Naive thymus-derived CD8-positive, alpha-beta T cell (primary cell): Measurements from ENCODE around the gene GNG7. TPM values are rescaled to one million over a fixed set of nuclear protein-coding genes. Genes with fewer than 3 reads are reported as not detected.
"Not testable (repeated sequence)": the region's sequence is repeated elsewhere in the genome, so short reads cannot be mapped to it uniquely, and the experiment has no call there.

Source experiments
- ATAC-seq, 2 donors: fragments of 150-1000 bp; cut with Tn5 transposase in 1 of 2; sonication (Bioruptor Pico), chemical (Tn5 transposase) in 1 of 2; 1 replicate in 1 of 2; 2 replicates in 1 of 2; pipeline ENCODE4 v1.10.0; 2021; ENCODE audit warnings: mild to moderate bottlenecking in 2 of 2, moderate library complexity in 2 of 2
- POLR2A ChIA-PET: fragments of 350-600 bp; sonication (Branson Sonifier 250); formaldehyde crosslinking; loops from one replicate; lab custom pipeline; 2021; ENCODE audit warnings: antibody characterized with exemption; lab: Charles Lee
- DNase-seq, 10 donors: peaks; one replicate each; pipeline versions ENCODE4 v3.0.0 to v3.0.0-alpha.2; 2020 to 2022
- H3K27ac Mint-ChIP-seq, 10 donors: one replicate each; pipeline ENCODE4 v1.8.0; 2020 to 2022; ENCODE audit warnings: mild to moderate bottlenecking in 10 of 10, mixed read lengths in 10 of 10, moderate library complexity in 4 of 10, inconsistent platforms in 1 of 10
- H3K27me3 Mint-ChIP-seq, 5 donors: one replicate each; pipeline ENCODE4 v1.8.0; 2021 to 2022; ENCODE audit warnings: mixed read lengths in 5 of 5
- H3K36me3 Mint-ChIP-seq, 3 donors: one replicate each; pipeline ENCODE4 v1.8.0; 2020 to 2022; ENCODE audit warnings: mixed read lengths in 3 of 3, mild to moderate bottlenecking in 2 of 3, inconsistent platforms in 1 of 3
- H3K4me1 Mint-ChIP-seq, 4 donors: one replicate each; pipeline ENCODE4 v1.8.0; 2021 to 2022; ENCODE audit warnings: mixed read lengths in 4 of 4
- H3K4me3 Mint-ChIP-seq, 10 donors: one replicate each; pipeline ENCODE4 v1.8.0; 2020 to 2022; ENCODE audit warnings: mild to moderate bottlenecking in 10 of 10, mixed read lengths in 10 of 10, moderate library complexity in 6 of 10, inconsistent platforms in 1 of 10
- H3K9me3 Mint-ChIP-seq, 9 donors: one replicate each; pipeline ENCODE4 v1.8.0; 2020 to 2022; ENCODE audit warnings: mixed read lengths in 9 of 9, mild to moderate bottlenecking in 3 of 9, inconsistent platforms in 1 of 9, moderate library complexity in 1 of 9
- polyA plus RNA-seq, 3 donors: library from polyadenylated mRNA; unstranded; fragments of 300-500 nt; fragmentation: Illumina TruSeq; gene quantifications; one replicate each; pipeline ENCODE4 v1.2.3, GENCODE V29; 2021
- total RNA-seq, 8 experiments: library from RNA in 2 of 8; stranded (reverse) in 2 of 8; gene quantifications; one replicate each; pipeline ENCODE4 v1.2.3 and lab custom pipeline; 2021 to 2026

Gene GNG7
- total and polyA plus RNA-seq, 5 experiments from 2014 or later = 1.8 to 8.5 (median 4.2) TPM

DNA sequence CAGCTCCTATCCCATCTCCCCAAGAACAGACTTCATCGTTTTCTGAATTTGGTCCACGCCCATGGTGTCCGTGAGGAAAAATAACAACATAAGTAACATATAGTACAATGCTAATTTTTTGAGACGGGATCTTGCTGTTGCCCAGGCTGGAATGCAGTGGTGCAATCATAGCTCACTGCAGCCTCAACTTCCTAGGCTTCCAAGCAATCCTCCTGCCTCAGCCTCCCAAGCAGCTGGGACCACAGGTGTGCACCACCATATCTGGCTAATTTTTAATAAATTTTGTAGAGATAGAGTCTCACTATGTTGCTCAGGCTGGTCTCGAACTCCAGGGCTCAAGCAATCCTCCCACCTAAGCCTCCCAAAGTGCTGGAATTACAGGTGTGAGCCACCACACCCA, 23.5 kb downstream of the GNG7 start:
- Mint-ChIP-seq H3K27ac (peak overlapping the region in 2 of 10 donors; percentile 56 to 85), H3K36me3 (peaks cover 0 to 12% (median 5%) of the 10 kb centered on the region in 3 donors), H3K4me3 (peak overlapping the region in 1 of 10 donors; percentile 3), H3K4me1 (peaks cover 0 to 33% (median 0%) of the 10 kb centered on the region in 4 donors)
- H3K27me3 Mint-ChIP-seq, POLR2A ChIA-PET, ATAC-seq, DNase-seq, H3K9me3 Mint-ChIP-seq: not testable (repeated sequence)

DNA sequence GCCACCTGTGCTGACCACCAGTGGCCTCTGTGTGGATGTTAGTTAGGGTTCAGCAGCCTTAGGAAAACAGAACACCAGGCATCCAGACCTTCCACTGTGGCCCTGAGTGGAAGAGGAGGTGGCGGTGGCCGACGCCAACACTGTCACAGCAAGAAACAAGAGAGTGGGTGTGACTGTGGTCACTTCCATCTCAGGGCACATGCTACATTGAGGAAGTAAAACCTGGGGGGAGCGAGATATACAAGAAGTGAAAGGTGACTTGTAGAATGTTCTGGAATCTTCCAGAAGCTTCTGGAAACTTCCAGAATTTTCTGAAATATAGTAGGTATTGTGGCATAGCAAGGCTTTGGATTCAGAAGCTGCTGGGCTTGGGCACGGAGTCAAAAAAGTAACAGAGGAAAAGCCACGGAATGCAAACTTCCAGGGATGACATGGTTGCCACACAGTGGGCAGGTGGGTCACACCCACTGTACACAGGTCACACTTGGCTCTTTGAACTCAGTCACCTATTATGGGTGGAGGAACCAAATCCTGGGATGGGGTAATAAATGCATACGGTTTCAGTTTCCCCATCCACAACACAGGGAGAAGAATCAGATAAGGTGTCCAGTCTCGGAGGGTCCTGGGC, 24.3 kb downstream of the GNG7 start:
- Mint-ChIP-seq H3K4me3 (peak overlapping the region in 2 of 10 donors; percentile 34 to 41), H3K4me1 (peaks cover 0 to 29% (median 0%) of the 10 kb centered on the region in 4 donors), H3K9me3 (no peaks in the 10 kb centered on the region), H3K27me3 (peaks cover 0 to 2% (median 0%) of the 10 kb centered on the region in 5 donors), H3K36me3 (peaks cover 0 to 9% (median 3%) of the 10 kb centered on the region in 3 donors), H3K27ac (peak overlapping the region in 2 of 10 donors; percentile 46 to 85)
- POLR2A ChIA-PET = no interaction called here
- ATAC-seq (no peak), DNase-seq (peak in 1 of 10 donors; percentile 24)

DNA sequence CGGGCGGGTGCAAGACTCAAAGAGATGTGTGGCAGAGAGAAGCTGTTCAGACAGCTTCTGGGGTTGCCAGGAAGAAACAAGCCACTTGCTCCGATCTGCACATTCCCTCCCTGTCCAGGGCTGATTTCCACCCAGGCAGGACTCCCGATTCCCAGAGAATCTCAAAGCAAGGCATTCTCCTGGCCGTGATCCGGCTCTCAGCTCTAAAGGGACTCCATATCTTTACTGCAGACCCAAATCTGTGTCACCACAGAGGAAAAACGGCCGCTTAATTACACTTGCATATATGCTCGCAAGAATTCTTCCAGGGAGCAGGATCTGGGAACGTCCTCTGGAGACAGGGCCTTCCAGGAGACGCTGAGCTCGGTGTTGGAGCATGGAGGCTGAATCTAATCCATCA, 25.7 kb downstream of the GNG7 start:
- no peaks in the 10 kb centered on the region for H3K9me3 Mint-ChIP-seq
- ATAC-seq (no peak), DNase-seq (no peak)
- H3K4me1 Mint-ChIP-seq = peaks cover 0 to 29% (median 0%) of the 10 kb centered on the region in 4 donors
- POLR2A ChIA-PET = no interaction called here
- peaks cover 0 to 9% (median 3%) of the 10 kb centered on the region in 3 donors for H3K36me3 Mint-ChIP-seq
- H3K27ac Mint-ChIP-seq = peak overlapping the region in 1 of 10 donors; percentile 27
- no peak overlapping the region for H3K4me3 Mint-ChIP-seq
- H3K27me3 Mint-ChIP-seq = peaks cover 0 to 2% (median 0%) of the 10 kb centered on the region in 5 donors

DNA sequence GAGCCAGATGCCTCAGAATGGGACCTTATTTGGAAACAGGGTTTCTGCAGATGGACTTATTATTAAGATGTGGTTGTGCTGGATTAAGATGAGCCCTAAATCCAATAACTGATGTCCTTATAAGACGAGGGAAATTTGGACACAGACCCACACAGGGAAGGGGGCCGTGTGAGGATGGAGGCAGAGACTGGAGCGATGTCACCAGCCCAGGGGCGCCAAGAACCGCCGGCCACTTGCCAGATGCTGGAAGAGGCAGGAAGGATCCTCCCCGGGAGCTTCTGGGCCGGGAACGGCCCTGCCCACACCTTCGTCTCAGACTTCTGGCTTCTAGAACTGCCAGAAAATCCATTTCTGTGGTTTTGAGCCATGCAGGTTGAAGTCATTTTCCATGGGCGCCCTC, 26.6 kb downstream of the GNG7 start:
- DNase-seq (peak in 1 of 10 donors; percentile 30), ATAC-seq (no peak)
- Mint-ChIP-seq H3K4me1 (peaks cover 0 to 23% (median 0%) of the 10 kb centered on the region in 4 donors), H3K9me3 (no peaks in the 10 kb centered on the region), H3K4me3 (no peak overlapping the region), H3K36me3 (peaks cover 0 to 7% (median 0%) of the 10 kb centered on the region in 3 donors), H3K27me3 (peaks cover 0 to 2% (median 0%) of the 10 kb centered on the region in 5 donors), H3K27ac (peak overlapping the region in 1 of 10 donors; percentile 10)
- POLR2A ChIA-PET = no interaction called here

DNA sequence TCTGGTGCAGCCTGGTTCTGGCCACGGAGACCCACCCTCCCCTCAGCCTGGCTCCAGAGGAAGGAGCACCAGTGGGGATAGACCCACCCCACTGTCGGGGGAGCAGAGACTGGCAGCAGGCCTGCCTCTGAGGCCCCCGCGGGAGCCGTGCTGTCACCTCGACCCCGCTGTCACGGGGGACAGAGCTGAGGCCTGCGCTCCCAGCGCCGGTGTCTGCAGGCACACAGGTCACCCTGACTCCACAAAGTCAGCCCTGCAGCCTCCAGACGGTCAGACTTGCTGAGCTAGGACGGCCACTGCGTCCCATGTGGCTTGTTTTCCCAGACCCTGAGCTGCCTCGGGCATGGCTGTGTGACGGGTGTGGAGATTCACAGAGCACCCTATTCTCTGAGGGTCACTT, 32.3 kb downstream of the GNG7 start:
- Mint-ChIP-seq H3K4me3 (no peak overlapping the region), H3K27ac (no peak overlapping the region), H3K36me3 (peaks cover 0 to 6% (median 0%) of the 10 kb centered on the region in 3 donors), H3K9me3 (no peaks in the 10 kb centered on the region), H3K27me3 (no peaks in the 10 kb centered on the region), H3K4me1 (peaks cover 0 to 4% (median 0%) of the 10 kb centered on the region in 4 donors)
- DNase-seq = peak in 1 of 10 donors; percentile 57
- POLR2A ChIA-PET = interaction anchor here (0.6 kb wide), 1 partner anchor 741 kb away, joined by 5 read pairs; no protein-coding TSS in a partner anchor
- ATAC-seq = no peak

DNA sequence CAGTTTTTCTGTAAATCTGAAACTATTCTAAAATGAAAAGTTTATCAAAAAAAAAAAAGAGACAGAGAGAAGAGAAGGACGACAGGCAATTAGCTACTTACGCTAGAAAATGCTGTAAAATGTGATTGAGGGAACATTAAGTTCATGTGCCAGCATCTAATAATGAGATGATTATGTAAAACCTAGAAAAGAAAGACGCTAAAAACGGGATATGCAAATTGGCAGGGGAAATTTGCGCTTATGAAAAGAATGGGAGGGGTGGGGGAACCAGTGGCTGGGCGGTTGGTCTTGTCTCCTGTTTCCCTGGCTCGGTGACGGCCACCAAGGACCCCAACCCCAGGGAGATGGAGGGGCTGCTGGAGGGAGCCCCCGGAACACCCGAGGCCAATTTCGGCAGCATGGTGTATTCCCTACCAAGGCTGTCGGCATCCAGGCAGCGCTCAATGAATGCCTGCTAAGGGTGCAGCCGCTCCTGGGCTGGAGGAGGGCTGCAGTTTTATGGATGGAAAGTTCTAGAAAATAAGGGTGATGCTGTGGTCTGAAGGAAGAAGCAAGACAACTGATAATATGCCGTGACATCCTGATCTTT, 34.2 kb downstream of the GNG7 start:
- H3K27ac Mint-ChIP-seq = no peak overlapping the region
- POLR2A ChIA-PET = no interaction called here
- DNase-seq (peak in 1 of 10 donors; percentile 48), ATAC-seq (no peak)
- H3K27me3 Mint-ChIP-seq = no peaks in the 10 kb centered on the region
- H3K9me3 Mint-ChIP-seq = no peaks in the 10 kb centered on the region
- no peak overlapping the region for H3K4me3 Mint-ChIP-seq
- peaks cover 0 to 12% (median 0%) of the 10 kb centered on the region in 4 donors for H3K4me1 Mint-ChIP-seq
- H3K36me3 Mint-ChIP-seq = peaks cover 0 to 1% (median 0%) of the 10 kb centered on the region in 3 donors

DNA sequence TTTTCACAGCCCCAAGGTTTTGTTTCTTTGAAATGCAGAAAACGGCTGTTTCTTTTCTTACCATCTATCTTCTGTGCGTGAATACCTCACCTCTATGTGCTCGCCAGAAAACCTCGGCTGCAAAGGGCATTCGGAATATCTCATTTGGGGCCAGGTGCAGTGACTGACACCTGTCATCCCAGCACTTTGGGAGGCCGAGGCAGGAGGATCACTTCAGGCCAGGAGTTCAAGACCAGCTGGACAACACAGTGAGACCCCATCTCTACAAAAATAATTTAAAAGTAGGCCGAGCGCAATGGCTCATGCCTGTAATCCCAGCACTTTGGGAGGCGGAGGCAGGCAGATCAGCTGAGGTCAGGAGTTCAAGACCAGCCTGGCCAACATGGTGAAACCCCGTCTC, 35.1 kb downstream of the GNG7 start:
- ATAC-seq, POLR2A ChIA-PET, H3K36me3 Mint-ChIP-seq, H3K27me3 Mint-ChIP-seq, H3K4me3 Mint-ChIP-seq, H3K27ac Mint-ChIP-seq, H3K9me3 Mint-ChIP-seq: not testable (repeated sequence)
- peak in 1 of 10 donors; percentile 19 for DNase-seq
- peaks cover 0 to 12% (median 0%) of the 10 kb centered on the region in 4 donors for H3K4me1 Mint-ChIP-seq

DNA sequence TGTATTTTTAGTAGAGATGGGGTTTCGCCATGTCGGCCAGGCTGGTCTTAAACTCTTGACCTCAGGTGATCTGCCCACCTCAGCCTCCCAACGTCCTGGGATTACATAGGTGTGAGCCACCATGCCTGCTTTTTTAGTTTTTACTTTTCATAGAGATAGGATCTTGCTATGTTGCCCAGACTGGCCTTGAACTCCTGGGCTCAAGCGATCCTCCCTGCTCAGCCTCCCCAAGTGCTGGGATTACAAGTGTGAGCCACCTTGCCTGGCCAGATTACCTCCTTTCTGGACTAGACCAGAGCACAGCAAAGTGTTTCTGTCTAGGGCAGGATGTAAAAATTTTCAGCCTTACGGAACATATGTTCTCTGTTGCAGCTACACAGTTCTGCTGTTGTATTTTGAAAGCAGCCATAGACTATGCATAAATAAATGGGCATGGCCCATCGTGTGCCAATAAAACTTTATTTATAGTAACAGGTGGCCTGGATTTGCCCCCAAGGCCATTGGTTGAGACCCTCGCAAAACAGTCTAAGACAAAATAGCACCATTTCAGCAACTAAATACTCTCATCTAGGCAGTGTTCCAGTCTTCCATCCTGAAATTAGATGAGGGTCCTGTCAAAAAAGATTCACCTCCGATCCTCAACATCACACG, 36.0 kb downstream of the GNG7 start:
- Mint-ChIP-seq H3K4me3 (no peak overlapping the region), H3K4me1 (peaks cover 0 to 12% (median 0%) of the 10 kb centered on the region in 4 donors), H3K9me3 (peaks cover 0 to 5% (median 0%) of the 10 kb centered on the region in 9 donors), H3K27me3 (no peaks in the 10 kb centered on the region), H3K27ac (no peak overlapping the region), H3K36me3 (peaks cover 0 to 2% (median 0%) of the 10 kb centered on the region in 3 donors)
- POLR2A ChIA-PET = no interaction called here
- DNase-seq = no peak
- no peak for ATAC-seq

DNA sequence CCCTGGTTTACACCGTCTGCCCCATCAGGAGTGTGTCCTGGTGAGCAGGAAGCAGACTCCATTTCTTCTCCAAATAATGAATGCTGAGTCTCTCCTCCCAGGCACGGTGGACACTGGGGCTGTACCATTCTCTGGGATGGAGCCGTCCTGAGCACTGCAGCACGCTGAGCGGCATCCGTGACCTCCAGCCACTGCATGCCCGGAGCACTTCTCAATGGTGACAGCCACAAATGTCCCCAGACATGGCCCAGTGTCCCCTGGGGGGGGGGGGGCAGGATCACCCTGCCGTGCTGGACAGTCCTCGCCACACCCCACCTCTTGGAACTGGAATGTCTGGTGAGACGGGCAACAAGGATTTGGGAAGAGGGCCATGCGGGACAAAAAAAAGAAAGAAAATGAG, 37.4 kb downstream of the GNG7 start:
- Mint-ChIP-seq H3K36me3 (peaks cover 0 to 2% (median 0%) of the 10 kb centered on the region in 3 donors), H3K9me3 (peaks cover 0 to 5% (median 0%) of the 10 kb centered on the region in 9 donors), H3K4me1 (peaks cover 0 to 12% (median 0%) of the 10 kb centered on the region in 4 donors), H3K27ac (no peak overlapping the region), H3K27me3 (no peaks in the 10 kb centered on the region), H3K4me3 (no peak overlapping the region)
- DNase-seq (peak in 1 of 10 donors; percentile 54), ATAC-seq (no peak)
- POLR2A ChIA-PET = no interaction called here

DNA sequence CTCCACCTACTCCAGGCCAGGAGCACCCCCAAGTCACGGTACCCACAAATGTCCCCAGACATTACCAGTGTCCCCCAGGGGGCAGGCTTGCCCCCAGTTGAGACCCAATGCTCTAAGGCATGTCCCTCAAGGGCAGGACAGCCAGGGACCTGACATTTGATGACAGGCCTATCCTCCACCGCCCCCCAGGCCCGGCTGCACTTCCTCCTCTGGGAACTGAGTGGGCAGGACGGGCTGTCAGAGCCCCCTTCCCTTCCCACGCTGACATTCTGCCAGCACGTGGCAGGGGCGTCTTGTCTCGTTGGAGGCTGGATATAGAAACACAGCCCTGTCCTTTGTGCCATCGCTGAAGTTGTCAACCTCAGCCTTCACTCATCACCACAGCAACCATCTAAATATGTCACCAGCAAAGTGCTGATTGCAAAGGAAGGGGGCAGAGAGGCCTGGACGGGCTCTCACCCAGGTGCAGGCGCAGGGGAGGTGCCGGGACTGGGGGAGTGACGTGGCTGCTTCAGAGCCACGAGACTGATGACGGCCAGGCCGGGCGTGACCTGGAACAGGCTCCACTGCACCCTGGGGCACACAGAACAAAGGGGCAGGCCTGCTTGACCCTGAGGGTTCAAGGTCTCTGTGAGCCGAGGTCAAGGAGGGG, 38.4 kb downstream of the GNG7 start:
- ATAC-seq (peak; percentile 14 to 60), DNase-seq (peak in 5 of 10 donors; percentile 1 to 31 (median 19))
- POLR2A ChIA-PET = no interaction called here
- peaks cover 0 to 12% (median 0%) of the 10 kb centered on the region in 4 donors for H3K4me1 Mint-ChIP-seq
- H3K4me3 Mint-ChIP-seq = no peak overlapping the region
- no peaks in the 10 kb centered on the region for H3K27me3 Mint-ChIP-seq
- H3K9me3 Mint-ChIP-seq = peaks cover 0 to 5% (median 0%) of the 10 kb centered on the region in 9 donors
- H3K36me3 Mint-ChIP-seq = peaks cover 0 to 2% (median 0%) of the 10 kb centered on the region in 3 donors
- peak overlapping the region in 1 of 10 donors; percentile 65 for H3K27ac Mint-ChIP-seq

DNA sequence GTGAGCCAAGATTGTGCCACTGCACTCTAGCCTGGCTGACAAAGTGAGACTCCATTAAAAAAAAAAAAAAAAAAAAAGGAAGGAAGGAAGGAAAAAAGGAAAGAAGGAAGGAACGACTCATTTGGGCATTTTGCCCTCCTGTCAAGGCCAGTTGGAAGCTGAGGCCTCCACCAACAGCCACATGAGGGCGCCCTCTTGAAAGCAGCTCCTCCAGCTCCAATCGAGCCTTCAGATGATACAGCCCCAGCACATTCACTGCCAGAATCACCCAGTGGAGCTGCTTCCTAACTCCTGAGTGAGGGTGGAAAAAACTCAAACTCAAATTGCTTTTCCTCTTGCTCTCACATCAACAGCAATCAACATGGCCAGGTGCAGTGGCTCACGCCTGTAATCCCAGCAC, 40.9 kb downstream of the GNG7 start:
- POLR2A ChIA-PET = interaction anchor here (0.7 kb wide), 2 partner anchors 142 to 321 kb away, joined by 3 read pairs; no protein-coding TSS in a partner anchor
- ATAC-seq (no peak), DNase-seq (peak in 1 of 10 donors; percentile 55)

DNA sequence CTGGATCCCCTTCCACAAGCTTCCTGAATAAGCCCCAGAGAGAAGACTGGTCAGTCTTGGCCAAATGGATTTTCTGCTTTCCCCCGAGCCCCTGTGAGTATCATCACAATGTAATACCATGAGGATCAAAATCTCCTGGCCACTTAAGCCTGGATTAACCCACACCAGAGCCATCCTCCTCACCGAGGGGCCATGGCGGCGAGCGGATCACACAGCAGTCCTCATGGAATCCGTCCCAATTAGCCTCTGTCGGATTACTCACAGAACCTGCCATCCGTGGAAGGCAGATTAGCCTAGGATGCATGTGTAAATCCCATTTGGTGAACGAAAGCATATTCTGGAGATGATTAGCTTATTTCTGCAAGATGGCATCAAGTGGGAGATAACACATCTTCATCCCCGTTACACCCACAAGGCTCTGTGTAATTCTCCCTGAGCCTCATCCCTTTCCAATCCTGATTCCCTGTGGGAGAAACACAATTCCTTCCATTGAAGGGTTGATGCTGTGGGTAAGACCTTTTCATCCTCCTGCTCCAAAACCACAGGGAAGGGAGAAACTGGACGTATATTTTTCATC, 42.5 kb downstream of the GNG7 start:
- Mint-ChIP-seq H3K27me3 (no peaks in the 10 kb centered on the region), H3K36me3 (peaks cover 0 to 2% (median 0%) of the 10 kb centered on the region in 3 donors)
- POLR2A ChIA-PET = no interaction called here

More for the DNA sequence above, 40.9 kb downstream of the GNG7 start:
- no peak overlapping the region for H3K4me3 Mint-ChIP-seq
- H3K27ac Mint-ChIP-seq = no peak overlapping the region
- peaks cover 0 to 5% (median 0%) of the 10 kb centered on the region in 9 donors for H3K9me3 Mint-ChIP-seq
- H3K4me1 Mint-ChIP-seq = peaks cover 0 to 8% (median 0%) of the 10 kb centered on the region in 4 donors
- H3K36me3 Mint-ChIP-seq = peaks cover 0 to 2% (median 0%) of the 10 kb centered on the region in 3 donors
- H3K27me3 Mint-ChIP-seq = no peaks in the 10 kb centered on the region

More for the DNA sequence above, 42.5 kb downstream of the GNG7 start:
- Mint-ChIP-seq H3K4me1 (peaks cover 0 to 8% (median 0%) of the 10 kb centered on the region in 4 donors), H3K4me3 (no peak overlapping the region), H3K27ac (no peak overlapping the region), H3K9me3 (peaks cover 0 to 5% (median 0%) of the 10 kb centered on the region in 9 donors)
- no peak for DNase-seq
- ATAC-seq = no peak
